Non-pigmented ciliary epithelial cell (primary cell): ENCODE results near the gene AZU1.

ENCODE experiments used
- DNase-seq: peaks from one replicate; pipeline ENCODE4 v3.0.0-alpha.2; 2010; ENCODE audit warnings: low read depth

The AZU1 gene

DNA sequence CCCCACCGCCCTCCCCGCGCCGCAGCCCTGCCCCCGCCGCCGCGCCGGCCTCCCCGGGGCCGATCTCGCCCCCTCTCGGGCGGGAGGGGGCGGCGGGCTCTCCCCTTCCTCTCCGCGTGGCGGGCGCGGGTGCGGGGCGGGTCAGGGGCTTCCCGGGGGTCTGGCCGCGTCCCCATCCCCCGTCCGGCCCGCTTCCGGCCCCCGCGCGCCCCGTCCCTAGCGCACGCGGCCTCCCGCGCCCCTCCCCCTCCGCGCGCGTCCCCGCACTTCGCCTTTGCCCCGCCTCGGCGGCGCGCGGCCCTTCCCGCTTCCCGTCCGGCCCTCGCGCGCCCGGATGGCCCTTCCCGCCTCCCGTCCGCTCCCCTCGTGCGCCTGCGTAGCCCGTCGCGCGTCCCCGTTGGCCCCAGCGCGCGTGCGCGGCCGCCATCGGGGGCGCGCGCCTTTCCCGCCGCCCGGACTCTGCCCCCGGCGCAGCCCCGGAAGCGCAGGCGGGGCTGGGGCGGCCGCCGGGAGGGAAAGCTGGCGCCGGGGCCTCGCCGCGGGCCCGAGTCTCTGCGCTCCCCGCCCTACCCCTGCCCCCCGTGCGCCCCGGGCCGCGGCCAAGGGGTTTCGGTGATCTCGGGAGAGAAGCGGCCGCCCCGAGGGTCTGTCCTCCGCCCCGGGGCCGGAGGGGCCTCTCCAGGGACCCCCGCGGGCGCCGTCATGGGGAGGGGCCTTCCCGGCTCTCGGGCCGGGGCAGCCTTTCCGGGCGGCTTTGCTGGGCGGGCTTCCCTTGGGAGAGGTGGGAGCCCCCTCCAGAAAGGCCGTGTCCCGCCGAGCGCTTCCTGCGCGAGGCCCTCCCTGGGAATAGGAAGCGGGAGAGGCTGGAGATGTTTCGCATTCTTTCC is 29.9 kb upstream of the AZU1 start:
- DNase-seq, result no peak

DNA sequence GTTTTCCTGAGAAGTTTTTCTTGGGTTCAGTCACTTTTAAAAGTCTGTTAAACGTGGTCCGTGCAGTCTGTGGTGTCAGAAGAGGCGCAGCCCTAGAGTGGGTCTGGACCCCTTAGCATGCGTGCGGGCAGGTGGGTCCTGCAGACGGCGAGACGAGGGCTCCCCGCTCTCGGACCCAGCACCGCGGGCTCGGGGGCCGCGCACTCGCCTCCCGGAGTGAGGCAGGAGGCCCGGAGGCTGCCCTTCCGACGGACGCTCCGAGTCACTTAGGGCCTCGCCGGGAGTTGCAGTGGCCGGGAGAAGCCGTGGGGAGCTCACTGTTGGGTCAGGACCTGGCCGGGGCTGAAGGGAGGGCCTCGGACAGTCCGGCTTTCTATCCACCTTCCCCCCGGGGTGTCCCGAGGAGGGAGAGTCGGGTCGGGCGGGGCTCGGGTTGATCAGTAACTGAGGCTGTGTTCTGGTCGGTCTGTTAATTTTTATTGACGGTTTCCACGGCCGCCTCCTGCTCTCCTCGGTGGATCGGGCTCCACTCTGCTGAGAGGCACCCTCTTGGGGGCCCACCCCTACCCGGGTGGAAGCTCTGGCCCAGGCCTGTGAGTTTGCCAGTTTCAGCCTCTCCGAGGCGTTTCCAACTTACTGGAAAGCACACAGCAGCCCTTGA is 29.1 kb upstream of the AZU1 start:
- no peak for DNase-seq

GRCh38 chr19:799076-799881 is 28.4 kb upstream of the AZU1 start:
- no peak for DNase-seq

GRCh38 chr19:800360-801029 is 27.1 kb upstream of the AZU1 start:
- no peak for DNase-seq

- no peak for DNase-seq
Observed at GRCh38 chr19:801030-801860, 26.4 kb upstream of the AZU1 start.

GRCh38 chr19:801861-802497 is 25.7 kb upstream of the AZU1 start:
- no peak for DNase-seq

- DNase-seq, result no peak
Observed at GRCh38 chr19:802498-803098, 25.0 kb upstream of the AZU1 start.

DNA sequence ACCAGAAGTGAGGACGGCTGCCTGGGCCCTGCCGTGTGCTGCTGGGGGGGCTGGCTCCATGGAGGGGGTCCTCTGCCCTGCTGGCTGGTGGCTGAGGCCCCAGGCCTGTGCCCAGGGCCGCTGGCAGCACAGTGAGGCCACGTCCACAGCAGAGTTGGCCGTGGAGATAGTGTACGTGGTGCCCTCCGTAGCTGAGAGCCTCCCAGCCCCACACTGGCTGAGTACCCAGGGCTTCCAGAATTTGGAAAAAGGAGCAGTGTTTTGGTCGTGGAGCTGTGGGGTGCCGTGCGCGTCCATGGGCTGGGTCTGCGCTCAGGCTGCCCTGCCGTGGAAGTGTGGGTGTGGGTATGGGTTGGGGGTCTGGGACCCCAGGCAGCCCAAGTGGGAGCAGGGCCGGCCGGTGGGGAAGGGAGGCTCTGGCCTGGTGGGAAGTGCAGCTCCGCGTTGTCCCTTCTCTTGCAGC is 24.5 kb upstream of the AZU1 start:
- no peak for DNase-seq

GRCh38 chr19:803686-804418 is 23.8 kb upstream of the AZU1 start:
- no peak for DNase-seq

DNA sequence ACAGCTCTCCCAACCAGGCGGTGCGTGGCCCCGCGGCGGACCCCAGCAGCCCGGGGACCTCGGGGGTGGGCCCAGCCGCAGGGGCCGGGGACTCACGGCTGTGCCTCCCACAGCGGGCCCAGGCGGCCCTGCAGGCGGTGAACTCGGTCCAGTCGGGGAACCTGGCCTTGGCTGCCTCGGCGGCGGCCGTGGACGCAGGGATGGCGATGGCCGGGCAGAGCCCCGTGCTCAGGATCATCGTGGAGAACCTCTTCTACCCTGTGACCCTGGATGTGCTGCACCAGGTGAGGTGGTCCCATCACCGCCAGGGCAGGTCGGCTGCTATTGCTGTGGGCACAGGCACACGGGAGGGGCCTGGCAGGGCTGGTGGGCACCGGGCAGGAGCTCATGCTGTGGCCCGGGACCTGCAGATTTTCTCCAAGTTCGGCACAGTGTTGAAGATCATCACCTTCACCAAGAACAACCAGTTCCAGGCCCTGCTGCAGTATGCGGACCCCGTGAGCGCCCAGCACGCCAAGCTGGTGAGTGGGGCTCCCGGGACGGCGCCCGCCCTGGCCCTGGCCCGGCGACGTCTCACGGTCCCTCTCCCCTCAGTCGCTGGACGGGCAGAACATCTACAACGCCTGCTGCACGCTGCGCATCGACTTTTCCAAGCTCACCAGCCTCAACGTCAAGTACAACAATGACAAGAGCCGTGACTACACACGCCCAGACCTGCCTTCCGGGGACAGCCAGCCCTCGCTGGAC is 23.0 kb upstream of the AZU1 start:
- DNase-seq, result no peak

DNA sequence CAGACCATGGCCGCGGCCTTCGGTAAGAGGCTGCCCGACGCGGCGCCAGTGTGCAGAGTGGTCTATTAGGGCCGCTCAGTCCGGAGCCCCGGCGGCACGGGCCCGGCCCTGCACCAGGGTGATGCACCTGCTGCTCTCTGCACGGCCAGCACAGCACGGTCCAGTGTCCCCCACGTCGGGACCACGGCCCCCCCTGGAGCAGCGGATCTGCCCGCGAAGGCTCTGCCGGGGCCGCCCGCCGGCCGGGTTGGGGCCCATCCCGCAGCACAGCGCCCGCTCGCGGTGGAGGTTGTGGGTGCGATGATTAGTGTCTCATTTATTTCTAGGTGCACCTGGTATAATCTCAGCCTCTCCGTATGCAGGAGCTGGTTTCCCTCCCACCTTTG is 22.5 kb upstream of the AZU1 start:
- DNase-seq, result no peak

- no peak for DNase-seq
Observed at GRCh38 chr19:805600-806550, 21.8 kb upstream of the AZU1 start.

DNA sequence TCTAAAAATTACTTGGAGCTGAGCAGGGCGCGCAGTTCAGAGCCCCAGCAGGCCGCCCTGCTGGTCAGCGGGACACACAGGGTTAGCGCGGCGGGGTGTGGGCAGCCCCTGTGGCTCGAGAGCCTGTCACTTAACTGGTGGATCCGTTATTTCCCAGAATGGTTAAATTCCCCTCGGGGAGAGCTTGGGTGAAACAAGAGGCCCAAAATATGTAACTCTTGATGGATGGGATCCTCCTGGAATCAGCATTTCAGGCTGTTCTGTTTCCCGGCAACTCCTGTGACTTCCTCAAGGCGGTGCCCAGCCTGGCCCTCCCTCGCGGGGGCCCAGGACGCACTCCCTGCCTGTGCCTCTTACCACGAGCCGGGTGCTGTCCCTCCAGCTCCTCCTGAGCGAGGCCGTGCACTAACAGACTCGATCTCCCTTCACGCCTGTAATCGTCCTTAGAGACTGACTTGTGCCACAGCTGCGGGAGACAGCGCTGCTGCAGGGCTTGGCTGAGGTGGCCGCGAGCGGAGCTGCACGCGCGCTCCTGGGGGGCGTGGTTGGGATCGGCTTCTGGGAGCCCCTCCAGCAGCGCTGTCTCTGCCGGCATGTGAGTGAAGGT is 20.7 kb upstream of the AZU1 start:
- DNase-seq, result no peak

- no peak for DNase-seq
Observed at GRCh38 chr19:807627-808422, 19.8 kb upstream of the AZU1 start.

DNA sequence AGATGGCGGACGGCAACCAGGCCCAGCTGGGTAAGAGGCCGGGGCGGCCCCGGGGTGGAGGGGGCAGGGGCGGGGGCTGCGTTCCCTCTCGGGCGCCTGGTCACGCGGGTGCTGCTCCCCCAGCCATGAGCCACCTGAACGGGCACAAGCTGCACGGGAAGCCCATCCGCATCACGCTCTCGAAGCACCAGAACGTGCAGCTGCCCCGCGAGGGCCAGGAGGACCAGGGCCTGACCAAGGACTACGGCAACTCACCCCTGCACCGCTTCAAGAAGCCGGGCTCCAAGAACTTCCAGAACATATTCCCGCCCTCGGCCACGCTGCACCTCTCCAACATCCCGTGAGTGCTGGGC is 19.2 kb upstream of the AZU1 start:
- DNase-seq, result no peak

- DNase-seq, result no peak
Observed at GRCh38 chr19:810077-810855, 17.4 kb upstream of the AZU1 start.
